ENCODE results near the gene OSBPL2.

Gene OSBPL2

GRCh38 chr20:62254021-62254724, 15.9 kb downstream of the OSBPL2 start:
- no peak for DNase-seq (ENCODE audit: low read depth in 2 of 2)

- DNase-seq (ENCODE audit: low read depth in 2 of 2) = no peak
Measured at GRCh38 chr20:62255976-62256375, 17.7 kb downstream of the OSBPL2 start.

GRCh38 chr20:62258499-62259293, 20.4 kb downstream of the OSBPL2 start:
- DNase-seq (ENCODE audit: low read depth in 2 of 2) = no peak

GRCh38 chr20:62259294-62259565, 20.9 kb downstream of the OSBPL2 start:
- DNase-seq (ENCODE audit: low read depth in 2 of 2) = no peak

- no peak for DNase-seq (ENCODE audit: low read depth in 2 of 2)
Measured at GRCh38 chr20:62262064-62262463, 23.7 kb downstream of the OSBPL2 start.

- DNase-seq (ENCODE audit: low read depth in 2 of 2) = no peak
Measured at GRCh38 chr20:62263396-62263795, 25.1 kb downstream of the OSBPL2 start.

- DNase-seq (ENCODE audit: low read depth in 2 of 2) = no peak
Measured at GRCh38 chr20:62265365-62265764, 27.0 kb downstream of the OSBPL2 start.

GRCh38 chr20:62266340-62266739, 28.0 kb downstream of the OSBPL2 start:
- DNase-seq (ENCODE audit: low read depth in 2 of 2) = no peak

GRCh38 chr20:62266851-62267250, 28.5 kb downstream of the OSBPL2 start:
- no peak for DNase-seq (ENCODE audit: low read depth in 2 of 2)

- no peak for DNase-seq (ENCODE audit: low read depth in 2 of 2)
Measured at GRCh38 chr20:62267543-62267942, 29.2 kb downstream of the OSBPL2 start.

GRCh38 chr20:62268228-62268900, 30.0 kb downstream of the OSBPL2 start:
- no peak for DNase-seq (ENCODE audit: low read depth in 2 of 2)

GRCh38 chr20:62269378-62269777, 31.1 kb downstream of the OSBPL2 start:
- DNase-seq (ENCODE audit: low read depth in 2 of 2) = no peak

GRCh38 chr20:62269871-62270270, 31.6 kb downstream of the OSBPL2 start:
- DNase-seq (ENCODE audit: low read depth in 2 of 2) = no peak

GRCh38 chr20:62272200-62272599, 33.9 kb downstream of the OSBPL2 start:
- no peak for DNase-seq (ENCODE audit: low read depth in 2 of 2)

- DNase-seq (ENCODE audit: low read depth in 2 of 2) = no peak
Measured at GRCh38 chr20:62273416-62273815, 35.1 kb downstream of the OSBPL2 start.

GRCh38 chr20:62274332-62274950, 36.1 kb downstream of the OSBPL2 start:
- DNase-seq (ENCODE audit: low read depth in 2 of 2) = no peak

GRCh38 chr20:62275219-62275618, 36.9 kb downstream of the OSBPL2 start:
- no peak for DNase-seq (ENCODE audit: low read depth in 2 of 2)

GRCh38 chr20:62276439-62276838, 38.1 kb downstream of the OSBPL2 start:
- DNase-seq (ENCODE audit: low read depth in 2 of 2) = no peak

- DNase-seq (ENCODE audit: low read depth in 2 of 2) = no peak
Measured at GRCh38 chr20:62277253-62277652, 38.9 kb downstream of the OSBPL2 start.

GRCh38 chr20:62280303-62280702, 42.0 kb downstream of the OSBPL2 start:
- DNase-seq (ENCODE audit: low read depth in 2 of 2) = no peak

GRCh38 chr20:62281161-62281933, 43.0 kb downstream of the OSBPL2 start:
- no peak for DNase-seq (ENCODE audit: low read depth in 2 of 2)

- DNase-seq (ENCODE audit: low read depth in 2 of 2) = no peak
Measured at GRCh38 chr20:62282103-62282502, 43.8 kb downstream of the OSBPL2 start.

All from activated CD4-positive, alpha-beta T cell treated with anti-CD3 and anti-CD28 coated beads for 24 hours (primary cell).